Posterior vena cava (tissue), 2 donors: ENCODE results near the gene DGCR6L. TPM values are rescaled to one million over a fixed set of nuclear protein-coding genes. Genes with fewer than 3 reads are reported as not detected.
"Not testable (repeated sequence)": the region's sequence is repeated elsewhere in the genome, so short reads cannot be mapped to it uniquely, and the experiment has no call there.

Experiments
- DNase-seq: peaks from one replicate; pipeline ENCODE4 v3.0.0-alpha.2; 2020; ENCODE audit warnings: low spot score
- intact Hi-C, 2 donors: fragments of 100-400 bp; cut with DNase I; formaldehyde crosslinking; loops; one replicate each; pipeline versions ENCODE4 v1.14.1 to v1.14.2; 2022 to 2023
- total RNA-seq, 2 donors: library from RNA; stranded (reverse); fragmentation: NEBNext Ultra II Directional; extraction: Animal tissue kit (Norgen Biotek cat#: 25700); gene quantifications; one replicate each; pipeline ENCODE4 v1.2.1, GENCODE V29; 2021
- donor health status: DM: yes; HTN: yes; CAD: no.
- donor health status: DM: yes; HTN: yes; CAD: no.

The DGCR6L gene
- total RNA-seq, 2 donors from 2014 or later, result 25.7 to 27.1 TPM

DNA sequence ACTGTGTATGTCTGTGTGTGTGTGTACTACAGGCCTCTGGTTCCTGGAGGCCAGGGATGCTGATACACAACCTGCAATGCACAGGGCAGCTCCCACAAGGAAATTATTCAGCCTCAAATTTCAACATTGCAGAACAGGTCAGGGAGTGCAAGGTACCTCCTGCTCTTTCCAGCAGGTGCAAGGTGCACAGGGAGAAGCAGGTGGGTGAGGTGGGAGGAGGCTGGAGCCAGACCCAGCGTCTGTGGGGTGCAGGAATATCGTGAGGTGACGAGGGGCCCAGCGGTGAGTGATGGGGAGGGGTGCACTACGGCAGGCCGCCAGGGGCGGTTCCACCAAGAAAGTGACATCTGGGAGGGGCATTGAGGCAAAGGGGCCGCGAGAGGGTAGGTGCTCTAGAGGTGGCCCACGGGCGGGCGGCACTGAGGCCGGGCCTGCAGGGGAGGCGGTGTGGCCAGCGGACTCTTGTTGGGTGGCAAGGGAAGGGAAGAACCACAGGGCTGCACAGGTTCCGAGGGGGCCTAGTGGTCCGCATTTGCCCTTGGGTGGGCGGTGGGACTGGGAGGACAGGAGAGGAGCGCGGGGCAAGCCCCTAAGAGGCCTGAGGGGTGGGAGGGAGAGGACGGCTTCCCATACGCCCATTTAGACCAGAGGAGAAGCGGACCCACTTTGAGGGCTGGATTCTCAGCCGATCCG, 21.6 kb downstream of the DGCR6L start:
- no peak for DNase-seq
- intact Hi-C loops, result no loop called here

DNA sequence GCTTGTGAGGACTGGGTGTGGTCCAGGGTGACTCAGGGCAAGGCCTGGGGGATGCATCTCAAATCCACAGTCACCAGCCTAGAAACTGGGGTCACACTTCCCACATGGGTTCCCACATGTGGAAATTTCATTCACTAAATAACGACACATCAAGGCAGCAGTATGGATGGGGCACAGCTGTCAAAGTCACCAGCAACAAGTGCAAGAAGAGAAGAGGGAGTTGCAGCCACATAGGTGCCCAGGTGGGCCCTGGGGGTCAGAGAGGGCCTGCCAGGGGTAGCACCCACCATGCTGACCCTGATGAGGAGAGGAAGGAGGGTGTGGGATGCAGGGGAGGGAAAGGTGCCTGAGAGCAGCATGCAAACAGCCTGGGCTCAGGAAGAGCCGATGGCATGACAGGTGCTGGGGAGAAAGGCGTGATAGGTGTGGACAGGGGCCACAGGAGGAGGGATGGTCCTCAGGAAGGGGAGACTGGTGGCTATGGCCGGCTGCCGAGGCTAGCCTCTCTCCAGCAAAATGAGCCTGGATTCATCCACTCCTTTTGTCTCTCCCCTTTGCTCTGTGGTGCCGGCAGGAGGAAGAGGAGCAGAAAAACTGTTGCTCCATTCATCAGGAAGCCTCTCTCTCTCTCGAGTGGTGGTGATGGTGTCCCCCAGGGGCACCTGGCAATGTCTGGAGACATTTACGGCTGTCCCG, 22.3 kb downstream of the DGCR6L start:
- intact Hi-C loops, result no loop called here
- no peak for DNase-seq

DNA sequence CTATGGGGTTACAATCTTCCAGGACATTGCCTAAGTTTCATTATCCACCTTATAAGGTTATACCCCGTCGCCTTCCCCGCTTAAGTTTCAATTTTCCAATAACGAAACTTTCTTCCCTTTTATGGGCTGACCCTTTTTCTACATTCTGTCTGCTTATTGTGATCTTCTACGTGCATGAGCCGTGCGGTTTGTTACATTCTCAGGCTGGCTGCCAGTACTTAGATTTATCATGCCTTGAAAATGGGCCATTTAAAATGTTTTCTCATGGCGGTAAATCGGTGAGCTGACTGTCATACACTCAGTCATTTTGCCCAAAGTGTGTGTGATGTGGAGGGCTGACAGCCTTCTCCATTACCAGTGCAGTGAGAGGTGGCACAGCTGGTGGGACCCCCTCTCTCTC, 23.3 kb downstream of the DGCR6L start:
- DNase-seq, result no peak
- intact Hi-C loops, result no loop called here

DNA sequence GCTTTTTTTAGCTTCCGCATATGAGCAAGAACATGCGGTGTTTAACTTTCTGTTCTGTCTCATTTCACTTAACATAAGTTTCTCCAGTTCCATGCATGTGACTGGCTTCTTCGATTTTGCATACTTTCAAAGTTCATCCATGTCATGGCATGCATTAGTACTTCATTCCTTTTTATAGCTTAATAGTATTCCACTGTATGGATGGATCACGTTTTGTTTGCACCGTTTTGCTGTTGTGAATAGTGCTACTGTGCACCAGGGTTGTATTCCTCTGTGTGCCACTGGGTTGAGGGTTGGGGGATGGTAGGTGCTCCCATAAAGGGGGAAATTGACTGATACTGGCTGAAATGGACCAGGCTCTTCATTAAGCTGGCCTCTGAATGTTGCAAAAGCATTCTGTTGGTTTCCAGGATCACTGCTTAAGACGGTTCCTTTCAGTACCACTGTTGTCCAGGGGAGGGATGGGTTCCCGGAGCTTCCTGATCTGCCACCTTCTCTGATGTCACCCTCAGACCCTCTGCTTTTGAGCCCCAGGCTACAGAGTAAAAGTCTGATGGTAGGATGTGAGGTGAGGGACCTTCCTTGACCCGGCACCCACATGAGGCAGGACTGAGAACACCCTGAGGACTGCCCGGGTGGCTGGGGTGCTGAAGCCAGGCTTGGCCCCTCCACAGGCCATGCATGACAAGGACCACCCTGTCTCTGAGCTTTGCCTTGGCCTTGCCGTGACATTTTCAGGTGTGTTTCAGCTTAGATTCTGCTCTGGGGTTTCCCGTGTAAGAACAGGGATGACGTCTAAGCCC, 24.4 kb downstream of the DGCR6L start:
- no peak for DNase-seq
- intact Hi-C loops, result no loop called here

DNA sequence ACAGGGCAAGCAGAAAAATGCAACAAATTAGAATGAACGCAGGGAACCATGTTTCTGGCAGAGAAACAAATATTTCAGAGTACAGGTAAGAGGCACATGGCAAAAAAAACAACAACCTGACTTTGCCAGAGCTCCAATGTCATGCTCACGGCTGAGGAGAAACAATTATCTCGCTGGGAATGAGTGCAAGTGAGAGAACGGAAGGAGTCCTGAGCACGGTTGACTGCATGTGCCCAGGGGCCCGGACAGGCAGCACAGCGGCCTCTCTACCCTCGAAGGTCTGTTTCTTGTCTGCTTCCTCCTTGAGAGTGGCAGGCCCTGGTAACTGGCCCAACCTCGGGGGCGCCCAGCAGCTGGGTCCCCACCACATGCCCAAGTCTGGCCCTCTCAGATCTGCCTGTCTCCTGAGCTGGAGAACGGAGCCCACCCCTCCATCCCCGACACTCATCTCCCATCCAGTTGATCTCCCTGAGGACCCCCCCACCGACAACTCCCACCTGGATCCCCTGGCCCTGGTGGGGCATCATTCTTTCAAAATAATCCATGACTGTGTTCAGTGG, 27.1 kb downstream of the DGCR6L start:
- intact Hi-C loops, result no loop called here
- no peak for DNase-seq

DNA sequence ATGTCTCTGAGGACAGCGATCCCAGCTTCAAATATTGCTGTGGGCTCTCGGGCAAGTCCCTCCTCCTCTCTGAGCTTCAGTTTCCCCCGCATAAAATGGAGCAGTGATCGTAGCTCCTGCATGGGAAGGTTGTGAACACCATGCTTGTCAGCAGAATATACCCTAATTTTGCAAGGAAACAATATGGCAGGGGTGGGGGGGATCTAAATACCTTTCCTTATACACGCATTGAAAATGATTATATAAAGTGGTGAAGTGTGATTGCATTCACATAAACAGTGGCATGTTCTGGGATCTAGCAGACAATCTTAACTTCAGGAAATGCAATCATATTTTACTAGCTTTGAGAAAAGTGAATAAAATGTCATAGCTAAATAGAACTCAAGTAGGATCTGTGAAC, 27.8 kb downstream of the DGCR6L start:
- intact Hi-C loops, result no loop called here
- DNase-seq, result no peak

DNA sequence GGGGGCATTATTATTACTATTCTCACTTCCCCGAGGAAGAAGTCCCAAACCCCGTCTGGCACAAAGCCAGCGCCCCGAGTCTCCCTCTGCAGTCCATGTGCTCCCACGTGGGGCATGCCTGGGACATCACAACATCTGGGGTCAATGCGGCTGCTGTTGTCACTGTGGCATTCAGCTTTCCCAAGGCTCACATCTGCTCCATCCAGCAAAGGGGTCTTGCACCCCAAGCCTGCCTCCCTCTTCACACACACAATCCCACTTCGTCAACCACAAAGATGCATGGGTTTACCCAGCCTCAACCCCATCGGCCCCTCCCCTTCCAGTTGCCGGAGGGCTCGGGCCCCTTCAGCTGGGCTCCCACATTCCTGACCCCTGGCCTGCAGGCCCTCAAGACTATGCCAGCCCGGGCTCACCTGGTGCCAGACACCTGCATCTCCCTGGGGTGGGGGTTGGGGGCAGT, 28.2 kb downstream of the DGCR6L start:
- intact Hi-C loops, result no loop called here
- DNase-seq, result no peak

DNA sequence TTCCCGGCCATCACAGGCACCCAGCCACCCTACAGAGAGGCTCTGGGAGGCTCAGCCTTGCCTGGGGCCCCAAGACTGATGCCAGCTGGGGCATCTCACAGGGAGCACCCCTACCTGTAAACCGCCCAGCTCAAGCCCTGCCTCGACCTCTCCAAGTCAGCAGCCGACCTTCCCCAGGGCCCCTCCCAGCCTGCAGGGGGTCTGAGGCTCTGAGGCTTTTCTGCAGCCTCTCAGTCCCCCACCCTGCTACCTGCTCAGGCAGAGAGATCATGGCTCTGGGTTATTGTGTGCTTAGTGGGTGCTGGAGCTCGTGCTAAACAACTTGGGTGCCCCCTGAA, 28.6 kb downstream of the DGCR6L start:
- intact Hi-C loops, result no loop called here
- DNase-seq, result no peak

DNA sequence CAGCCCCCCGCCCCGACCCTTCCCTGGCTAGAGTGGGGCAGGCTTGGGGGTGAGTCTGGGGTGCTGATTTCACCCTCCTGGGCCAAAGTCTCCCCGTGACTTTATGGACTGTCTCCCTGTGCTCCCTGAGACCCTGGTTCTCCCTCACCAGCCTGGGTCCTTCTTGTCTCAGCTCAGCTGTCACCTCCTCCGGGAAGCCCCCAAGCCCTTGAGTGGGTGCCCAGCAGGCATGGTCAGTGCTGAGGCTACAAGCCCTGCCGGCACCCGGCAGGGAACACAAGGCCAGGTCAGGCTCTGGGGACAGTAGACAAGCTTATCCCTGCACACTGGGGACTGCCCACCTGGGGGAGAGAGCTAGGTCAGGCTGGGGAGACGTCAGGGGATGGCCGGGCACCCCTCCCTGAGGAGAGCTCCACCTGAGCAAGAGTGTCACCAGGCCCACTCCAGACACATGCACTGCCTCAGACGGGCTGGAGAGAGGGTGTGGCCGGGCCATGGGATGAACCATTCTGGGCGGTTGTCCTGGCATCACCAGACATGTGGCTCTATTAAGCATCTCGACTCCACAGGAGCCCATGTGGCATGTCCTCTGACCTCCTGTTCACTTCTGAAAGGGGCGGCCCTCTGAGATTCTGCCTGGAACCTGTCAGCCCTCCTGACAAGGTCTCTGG, 29.1 kb downstream of the DGCR6L start:
- intact Hi-C loops, result no loop called here
- DNase-seq, result no peak

DNA sequence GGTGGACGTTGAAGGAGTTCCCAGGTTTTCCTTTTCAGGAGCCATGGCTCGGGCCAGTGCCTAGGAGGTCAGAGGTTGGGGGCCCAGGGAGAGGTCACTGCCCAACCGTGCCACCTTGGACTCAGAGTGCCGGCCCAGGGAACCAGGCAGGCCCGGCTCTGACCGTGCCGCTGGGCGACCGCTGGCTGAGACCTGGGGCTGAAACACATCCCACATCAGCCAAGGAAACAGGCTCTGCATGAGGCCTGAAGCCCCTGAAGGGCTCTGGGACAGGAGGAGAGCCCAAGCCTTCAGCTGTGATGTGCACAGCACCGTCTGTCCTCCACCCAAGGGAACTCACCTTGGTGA, 29.8 kb downstream of the DGCR6L start:
- DNase-seq, result no peak
- intact Hi-C loops, result no loop called here

DNA sequence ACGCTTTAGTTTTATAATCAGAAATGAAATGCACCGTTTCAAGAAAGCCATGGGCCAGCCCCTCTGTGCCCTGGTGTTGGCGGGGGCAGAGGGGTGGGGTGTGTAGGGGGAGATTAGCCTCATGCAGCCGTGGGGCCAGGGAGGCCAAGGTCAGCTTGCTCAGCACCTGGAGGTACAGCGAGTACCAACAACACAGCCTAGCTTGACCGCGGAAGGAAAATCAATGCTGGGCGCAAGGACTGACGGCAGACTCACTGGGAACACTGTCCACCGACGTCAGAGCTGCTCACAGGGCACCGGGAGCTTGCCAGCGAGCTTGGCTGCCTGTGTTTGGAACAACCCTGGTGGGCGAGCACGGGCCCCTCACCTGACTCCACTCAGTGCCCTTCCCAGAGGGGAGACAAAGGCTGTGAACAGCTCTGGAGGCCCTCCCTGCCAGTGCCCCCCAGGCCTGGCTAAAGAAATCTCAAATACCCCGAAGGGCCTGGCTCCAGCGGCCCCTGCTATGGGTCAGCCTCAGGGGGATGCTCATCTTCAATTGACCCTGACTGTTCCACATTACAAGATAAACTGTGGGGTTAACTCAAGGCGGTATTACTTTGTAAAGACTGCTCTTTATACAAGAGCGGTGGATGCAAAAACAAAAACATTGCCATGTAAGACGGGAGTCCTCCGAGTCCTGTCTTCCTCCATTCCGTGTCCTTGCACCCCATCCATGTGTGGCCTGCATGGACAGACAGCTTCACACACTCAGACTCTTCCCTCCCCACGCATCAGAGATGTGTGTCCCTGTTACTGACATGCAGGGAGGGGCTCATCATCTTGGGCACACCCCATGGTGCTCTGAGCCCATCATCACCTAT, 30.4 kb downstream of the DGCR6L start:
- intact Hi-C loops, DNase-seq: not testable (repeated sequence)

DNA sequence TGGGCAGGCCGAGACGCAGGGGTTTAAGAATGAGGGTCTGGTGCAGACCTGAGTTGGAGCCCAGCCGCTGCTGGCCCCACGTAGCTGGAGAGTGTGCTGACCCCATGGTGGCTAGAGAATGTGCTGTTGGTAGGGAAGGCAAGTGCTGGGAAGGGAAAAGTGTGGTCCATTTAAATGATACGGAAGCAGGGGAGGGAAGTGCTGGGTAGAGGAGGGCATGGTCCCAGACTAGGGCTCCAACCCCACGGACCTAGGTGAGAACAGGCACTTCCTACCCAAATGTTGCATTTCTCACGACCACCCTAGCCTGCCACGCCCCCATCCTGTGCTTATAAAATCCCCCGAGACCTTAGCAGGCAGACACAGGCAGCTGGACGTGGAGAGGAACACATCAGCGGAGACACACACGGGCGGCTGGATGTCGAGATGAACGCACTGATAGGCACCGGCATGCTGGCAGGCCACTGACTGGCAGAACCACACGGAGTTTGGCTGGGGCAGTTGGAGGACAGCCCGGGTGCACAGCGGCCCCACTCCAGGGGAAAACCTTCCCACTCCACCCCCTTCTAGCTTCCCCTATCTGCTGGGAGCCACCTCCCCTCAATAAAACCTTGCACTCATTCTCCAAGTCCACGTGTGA, 33.0 kb downstream of the DGCR6L start:
- intact Hi-C loops, DNase-seq: not testable (repeated sequence)

DNA sequence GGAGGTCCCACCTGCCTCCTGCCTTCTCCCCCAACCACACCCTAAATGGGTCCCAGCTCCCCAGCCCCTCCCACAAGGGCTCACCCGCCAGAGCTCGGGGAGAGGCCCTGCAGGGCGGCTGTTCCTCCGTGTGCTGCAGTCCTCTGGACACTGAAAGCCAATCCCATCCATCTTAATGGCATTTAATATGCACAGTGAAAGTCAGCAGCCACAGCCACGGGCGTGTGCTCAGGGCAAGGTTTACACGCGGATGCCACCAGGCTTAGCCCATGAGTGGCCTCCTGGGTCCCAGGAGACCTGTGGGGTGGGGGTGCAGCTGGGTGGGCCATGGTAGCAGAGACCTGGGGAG, 33.6 kb downstream of the DGCR6L start:
- DNase-seq, intact Hi-C loops: not testable (repeated sequence)

DNA sequence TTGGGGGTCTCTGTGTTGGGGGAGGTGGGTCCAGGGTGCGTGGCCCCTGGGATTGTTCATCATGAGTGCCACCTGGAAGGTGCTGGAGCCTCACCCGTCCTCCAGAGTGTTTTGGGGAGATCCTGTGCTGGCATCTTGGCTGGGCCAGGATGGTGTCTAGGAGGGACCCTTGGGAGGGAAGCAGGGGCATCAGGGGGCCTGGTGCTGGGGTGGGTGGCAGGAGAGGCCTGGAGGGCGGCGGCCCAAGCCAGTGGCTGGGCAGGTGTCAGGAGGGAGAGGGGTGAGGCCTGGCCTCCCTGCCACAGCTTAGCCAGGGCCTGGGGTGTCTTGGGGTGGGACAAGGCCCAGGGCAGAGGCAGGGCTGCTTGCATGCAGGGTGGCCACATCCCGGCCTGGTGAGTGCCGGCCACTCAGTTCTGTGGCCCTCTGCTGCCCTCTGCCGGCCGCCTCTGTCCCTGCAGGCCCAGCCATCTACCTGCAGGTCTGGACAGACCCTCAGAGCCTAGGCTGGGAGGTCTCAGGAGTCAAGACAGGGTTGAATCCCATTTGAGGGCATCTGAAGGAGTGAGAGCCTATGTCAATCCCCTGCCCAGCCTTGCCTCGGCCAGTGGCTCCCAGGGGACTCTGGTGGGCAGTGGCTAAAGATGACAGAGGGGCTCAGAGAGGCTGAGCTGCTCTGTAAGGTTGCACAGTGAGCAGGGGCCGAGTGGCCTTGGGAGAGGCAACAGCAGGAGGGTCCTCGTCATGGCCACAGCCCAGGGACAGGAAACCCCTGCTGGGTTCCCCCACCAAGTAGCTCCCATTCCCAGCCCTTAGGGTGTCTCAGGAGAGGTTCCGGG, 34.2 kb downstream of the DGCR6L start:
- intact Hi-C loops, result loop anchor here (2.0 kb wide), 2 partner anchors 127 to 129 kb away; no protein-coding TSS in a partner anchor

DNA sequence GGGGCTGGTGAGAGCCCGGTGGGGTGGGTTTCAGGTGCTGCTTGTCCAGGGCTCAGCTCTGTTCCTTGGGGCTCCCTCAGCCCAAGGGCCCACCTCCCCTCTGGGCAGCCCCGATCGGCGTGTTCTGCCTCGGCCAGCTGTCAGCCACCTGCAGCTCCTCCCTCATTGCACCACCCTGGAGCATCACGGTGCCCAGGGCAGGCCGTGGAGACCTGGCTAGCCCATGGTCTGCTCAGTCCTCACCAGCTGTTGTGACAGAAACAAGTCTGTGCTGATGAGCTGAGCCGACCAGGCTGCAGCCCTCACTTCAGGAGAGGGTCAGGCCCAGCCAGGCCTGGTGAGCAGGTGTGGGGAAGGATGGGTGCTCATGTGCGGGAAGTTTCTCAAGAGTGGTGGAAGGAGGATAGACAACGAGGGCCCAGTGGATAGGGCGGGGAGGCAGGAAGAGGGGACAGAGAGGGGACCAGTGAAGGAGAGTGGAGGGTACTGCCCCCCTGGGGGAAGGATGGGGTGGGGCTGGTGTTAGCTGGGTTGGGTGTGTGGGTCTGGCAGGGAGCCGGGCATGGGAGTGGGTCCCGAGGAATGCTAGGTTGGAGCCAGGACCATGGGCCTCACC, 35.3 kb downstream of the DGCR6L start:
- DNase-seq, result no peak
- intact Hi-C loops, result loop anchor here (2.0 kb wide), 2 partner anchors 126 to 128 kb away; no protein-coding TSS in a partner anchor

More for the DNA sequence above, 34.2 kb downstream of the DGCR6L start:
- DNase-seq, result peak; percentile 92

DNA sequence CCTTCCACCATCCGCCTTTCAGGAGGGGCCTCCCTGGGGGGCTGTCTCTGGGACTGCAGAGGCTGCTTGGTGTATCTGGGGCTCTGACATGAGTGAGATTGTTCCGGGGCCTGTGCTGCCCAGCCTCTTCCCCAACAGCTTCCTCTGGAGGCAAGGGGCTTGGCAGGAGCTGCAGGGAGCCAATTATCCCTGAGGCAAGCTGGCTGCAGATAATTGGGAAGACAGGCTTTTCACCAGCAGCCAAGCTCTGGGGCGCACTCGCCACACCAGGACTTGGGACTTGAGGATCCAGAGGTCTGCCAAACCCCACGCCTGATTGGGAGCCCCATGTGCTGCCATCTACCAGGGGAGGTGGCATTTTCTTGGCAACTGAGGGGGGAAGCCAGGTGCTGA, 36.2 kb downstream of the DGCR6L start:
- no peak for DNase-seq
- intact Hi-C loops, result loop anchor here (2.0 kb wide), 2 partner anchors 125 to 127 kb away; no protein-coding TSS in a partner anchor
